ENCODE results near the gene FAF2.
"Not testable (repeated sequence)": the region's sequence is repeated elsewhere in the genome, so short reads cannot be mapped to it uniquely, and the experiment has no call there.

The FAF2 gene

GRCh38 chr5:176471098-176471497 lies 22.9 kb downstream of the FAF2 start:
- Histone ChIP-seq H3K4me3 (ENCODE audit: low read length) (no peak overlapping the region), H3K4me2 (ENCODE audit: low read length) (no peak overlapping the region), H3K9ac (ENCODE audit: low read depth, low read length) (no peak overlapping the region), H3K27me3 (ENCODE audit: control insufficient read depth, insufficient read depth, low read length) (no peaks in the 10 kb centered on the region), H3K9me3 (replicated peaks; ENCODE audit: low read length) (no peaks in the 10 kb centered on the region), H3K4me1 (ENCODE audit: control insufficient read depth, insufficient read depth, low read length) (peaks cover 33% of the 10 kb centered on the region), H3K36me3 (ENCODE audit: insufficient read depth, low read length) (peaks cover 3% of the 10 kb centered on the region)

- Histone ChIP-seq H3K4me3 (ENCODE audit: low read length) (peak overlapping the region; percentile 37), H3K27me3 (ENCODE audit: control insufficient read depth, insufficient read depth, low read length) (no peaks in the 10 kb centered on the region), H3K36me3 (ENCODE audit: insufficient read depth, low read length) (no peaks in the 10 kb centered on the region), H3K4me2 (ENCODE audit: low read length) (peak overlapping the region; percentile 47), H3K4me1 (ENCODE audit: control insufficient read depth, insufficient read depth, low read length) (peaks cover 25% of the 10 kb centered on the region), H3K9ac (ENCODE audit: low read depth, low read length) (no peak overlapping the region), H3K9me3 (replicated peaks; ENCODE audit: low read length) (no peaks in the 10 kb centered on the region)
These were observed 25.3 kb downstream of the FAF2 start for GRCh38 chr5:176473335-176474006.

GRCh38 chr5:176474476-176474875 lies 26.3 kb downstream of the FAF2 start:
- peaks cover 6% of the 10 kb centered on the region for H3K36me3 ChIP-seq (ENCODE audit: insufficient read depth, low read length)
- H3K27me3 ChIP-seq (ENCODE audit: control insufficient read depth, insufficient read depth, low read length): no peaks in the 10 kb centered on the region
- peak overlapping the region; percentile 1 for H3K4me2 ChIP-seq (ENCODE audit: low read length)
- peaks cover 22% of the 10 kb centered on the region for H3K4me1 ChIP-seq (ENCODE audit: control insufficient read depth, insufficient read depth, low read length)
- no peak overlapping the region for H3K9ac ChIP-seq (ENCODE audit: low read depth, low read length)
- no peak overlapping the region for H3K4me3 ChIP-seq (ENCODE audit: low read length)
- no peaks in the 10 kb centered on the region for H3K9me3 ChIP-seq (replicated peaks; ENCODE audit: low read length)

GRCh38 chr5:176481711-176482110 lies 33.5 kb downstream of the FAF2 start:
- no peak overlapping the region for H3K9ac ChIP-seq (ENCODE audit: low read depth, low read length)
- H3K27me3 ChIP-seq (ENCODE audit: control insufficient read depth, insufficient read depth, low read length): no peaks in the 10 kb centered on the region
- peaks cover 56% of the 10 kb centered on the region for H3K36me3 ChIP-seq (ENCODE audit: insufficient read depth, low read length)
- H3K4me1 ChIP-seq (ENCODE audit: control insufficient read depth, insufficient read depth, low read length): no peaks in the 10 kb centered on the region
- no peak overlapping the region for H3K4me3 ChIP-seq (ENCODE audit: low read length)
- H3K9me3 ChIP-seq (replicated peaks; ENCODE audit: low read length): no peaks in the 10 kb centered on the region
- no peak overlapping the region for H3K4me2 ChIP-seq (ENCODE audit: low read length)

- Histone ChIP-seq H3K27me3 (ENCODE audit: control insufficient read depth, insufficient read depth, low read length) (no peaks in the 10 kb centered on the region), H3K4me3 (ENCODE audit: low read length) (no peak overlapping the region), H3K9me3 (replicated peaks; ENCODE audit: low read length) (no peaks in the 10 kb centered on the region), H3K9ac (ENCODE audit: low read depth, low read length) (no peak overlapping the region), H3K4me1 (ENCODE audit: control insufficient read depth, insufficient read depth, low read length) (no peaks in the 10 kb centered on the region), H3K36me3 (ENCODE audit: insufficient read depth, low read length) (peaks cover 61% of the 10 kb centered on the region), H3K4me2 (ENCODE audit: low read length) (no peak overlapping the region)
These were observed 37.0 kb downstream of the FAF2 start for GRCh38 chr5:176485176-176485575.

- Histone ChIP-seq H3K27me3 (ENCODE audit: control insufficient read depth, insufficient read depth, low read length) (no peaks in the 10 kb centered on the region), H3K9ac (ENCODE audit: low read depth, low read length) (no peak overlapping the region), H3K4me3 (ENCODE audit: low read length) (no peak overlapping the region), H3K36me3 (ENCODE audit: insufficient read depth, low read length) (peaks cover 63% of the 10 kb centered on the region), H3K4me2 (ENCODE audit: low read length) (no peak overlapping the region), H3K4me1 (ENCODE audit: control insufficient read depth, insufficient read depth, low read length) (peaks cover 3% of the 10 kb centered on the region), H3K9me3 (replicated peaks; ENCODE audit: low read length) (no peaks in the 10 kb centered on the region)
These were observed 38.1 kb downstream of the FAF2 start for GRCh38 chr5:176486189-176486757.

- not testable (repeated sequence) for H3K9me3 ChIP-seq (replicated peaks; ENCODE audit: low read length); H3K4me3 ChIP-seq (ENCODE audit: low read length); H3K4me2 ChIP-seq (ENCODE audit: low read length); H3K9ac ChIP-seq (ENCODE audit: low read depth, low read length); H3K4me1 ChIP-seq (ENCODE audit: control insufficient read depth, insufficient read depth, low read length); H3K27me3 ChIP-seq (ENCODE audit: control insufficient read depth, insufficient read depth, low read length)
- peaks cover 63% of the 10 kb centered on the region for H3K36me3 ChIP-seq (ENCODE audit: insufficient read depth, low read length)
These were observed 39.0 kb downstream of the FAF2 start for GRCh38 chr5:176487160-176487559.

- Histone ChIP-seq H3K27me3 (ENCODE audit: control insufficient read depth, insufficient read depth, low read length) (no peaks in the 10 kb centered on the region), H3K36me3 (ENCODE audit: insufficient read depth, low read length) (peaks cover 71% of the 10 kb centered on the region), H3K9ac (ENCODE audit: low read depth, low read length) (no peak overlapping the region), H3K4me1 (ENCODE audit: control insufficient read depth, insufficient read depth, low read length) (peaks cover 3% of the 10 kb centered on the region), H3K4me2 (ENCODE audit: low read length) (no peak overlapping the region), H3K9me3 (replicated peaks; ENCODE audit: low read length) (no peaks in the 10 kb centered on the region), H3K4me3 (ENCODE audit: low read length) (no peak overlapping the region)
These were observed 40.9 kb downstream of the FAF2 start for GRCh38 chr5:176489077-176489476.

- no peaks in the 10 kb centered on the region for H3K9me3 ChIP-seq (replicated peaks; ENCODE audit: low read length)
- H3K4me1 ChIP-seq (ENCODE audit: control insufficient read depth, insufficient read depth, low read length): peaks cover 3% of the 10 kb centered on the region
- H3K36me3 ChIP-seq (ENCODE audit: insufficient read depth, low read length): peaks cover 72% of the 10 kb centered on the region
- H3K4me3 ChIP-seq (ENCODE audit: low read length): no peak overlapping the region
- no peak overlapping the region for H3K4me2 ChIP-seq (ENCODE audit: low read length)
- no peak overlapping the region for H3K9ac ChIP-seq (ENCODE audit: low read depth, low read length)
- H3K27me3 ChIP-seq (ENCODE audit: control insufficient read depth, insufficient read depth, low read length): no peaks in the 10 kb centered on the region
These were observed 42.1 kb downstream of the FAF2 start for GRCh38 chr5:176490301-176490700.

- Histone ChIP-seq H3K9me3 (replicated peaks; ENCODE audit: low read length) (no peaks in the 10 kb centered on the region), H3K4me2 (ENCODE audit: low read length) (no peak overlapping the region), H3K36me3 (ENCODE audit: insufficient read depth, low read length) (peaks cover 71% of the 10 kb centered on the region), H3K9ac (ENCODE audit: low read depth, low read length) (no peak overlapping the region), H3K4me1 (ENCODE audit: control insufficient read depth, insufficient read depth, low read length) (peaks cover 3% of the 10 kb centered on the region), H3K27me3 (ENCODE audit: control insufficient read depth, insufficient read depth, low read length) (no peaks in the 10 kb centered on the region), H3K4me3 (ENCODE audit: low read length) (no peak overlapping the region)
These were observed 42.9 kb downstream of the FAF2 start for GRCh38 chr5:176491101-176491502.

GRCh38 chr5:176491901-176492300 lies 43.7 kb downstream of the FAF2 start:
- Histone ChIP-seq H3K4me2 (ENCODE audit: low read length) (no peak overlapping the region), H3K9me3 (replicated peaks; ENCODE audit: low read length) (no peaks in the 10 kb centered on the region), H3K4me3 (ENCODE audit: low read length) (no peak overlapping the region), H3K4me1 (ENCODE audit: control insufficient read depth, insufficient read depth, low read length) (peaks cover 3% of the 10 kb centered on the region), H3K27me3 (ENCODE audit: control insufficient read depth, insufficient read depth, low read length) (no peaks in the 10 kb centered on the region), H3K9ac (ENCODE audit: low read depth, low read length) (no peak overlapping the region), H3K36me3 (ENCODE audit: insufficient read depth, low read length) (peaks cover 71% of the 10 kb centered on the region)

GRCh38 chr5:176492431-176492830 lies 44.2 kb downstream of the FAF2 start:
- Histone ChIP-seq H3K4me3 (ENCODE audit: low read length) (no peak overlapping the region), H3K4me1 (ENCODE audit: control insufficient read depth, insufficient read depth, low read length) (peaks cover 5% of the 10 kb centered on the region), H3K4me2 (ENCODE audit: low read length) (no peak overlapping the region), H3K27me3 (ENCODE audit: control insufficient read depth, insufficient read depth, low read length) (no peaks in the 10 kb centered on the region), H3K9ac (ENCODE audit: low read depth, low read length) (no peak overlapping the region), H3K9me3 (replicated peaks; ENCODE audit: low read length) (no peaks in the 10 kb centered on the region), H3K36me3 (ENCODE audit: insufficient read depth, low read length) (peaks cover 71% of the 10 kb centered on the region)
